A673 (cell line): ENCODE data around the gene TRIP11. TPM values are rescaled to one million over a fixed set of nuclear protein-coding genes. Genes with fewer than 3 reads are reported as not detected.

Experiments used
- BruUV-seq: library from RNA; stranded (reverse); fragments of 400-500 nt; replicated peaks from 2 replicates; lab custom pipeline; 2021; lab: Mats Ljungman, UMichigan
- CTCF ChIA-PET: fragments of 300-600 bp; sonication (Branson Sonifier 250); formaldehyde crosslinking; loops from one replicate; lab custom pipeline; 2022; ENCODE audit warnings: antibody characterized with exemption; lab: Charles Lee
- POLR2A ChIA-PET: fragments of 300-600 bp; sonication (Branson Sonifier 250); formaldehyde crosslinking; loops from one replicate; lab custom pipeline; 2022; ENCODE audit warnings: antibody characterized with exemption; ENCODE audit not compliant: low non-redundant PET; lab: Charles Lee
- DNase-seq: peaks from one replicate; pipeline ENCODE4 v3.0.0-alpha.2; 2015; ENCODE audit warnings: low spot score
- H3K27ac ChIP-seq: fragments of 200-600 bp; sonication (generic); 2 replicates; pipeline ENCODE4 v1.5.1; 2016; ENCODE audit warnings: mixed run types, low read depth, mild to moderate bottlenecking, mixed read lengths, antibody characterized with exemption, low read length; ENCODE audit not compliant: poor library complexity, severe bottlenecking
- H3K27me3 ChIP-seq: fragments of 200-600 bp; sonication (generic); replicated peaks from 2 replicates; pipeline ENCODE4 v1.6.1; 2017; ENCODE audit warnings: mixed run types, low read depth, mild to moderate bottlenecking, mixed read lengths, antibody characterized with exemption, low read length; ENCODE audit not compliant: insufficient read depth, poor library complexity
- H3K36me3 ChIP-seq: fragments of 200-600 bp; sonication (generic); 2 replicates; pipeline ENCODE4 v1.6.1; 2016; ENCODE audit warnings: mixed run types, mild to moderate bottlenecking, mixed read lengths, antibody characterized with exemption, low read length; ENCODE audit not compliant: insufficient read depth, poor library complexity, severe bottlenecking
- H3K4me1 ChIP-seq: fragments of 200-600 bp; sonication (generic); 2 replicates; pipeline ENCODE4 v1.6.1; 2017; ENCODE audit warnings: mixed run types, mild to moderate bottlenecking, mixed read lengths, antibody characterized with exemption, low read length; ENCODE audit not compliant: insufficient read depth, poor library complexity, severe bottlenecking
- H3K4me3 ChIP-seq: fragments of 200-600 bp; sonication (generic); 2 replicates; pipeline ENCODE4 v1.5.1; 2016; ENCODE audit warnings: low read depth, mixed run types, mild to moderate bottlenecking, mixed read lengths, low read length; ENCODE audit not compliant: poor library complexity, severe bottlenecking
- H3K9me3 ChIP-seq: fragments of 200-600 bp; sonication (generic); 2 replicates; pipeline ENCODE4 v1.6.1; 2016; ENCODE audit warnings: mixed run types, low read depth, mild to moderate bottlenecking, mixed read lengths, antibody characterized with exemption, low read length; ENCODE audit not compliant: poor library complexity, severe bottlenecking
- EZH2 ChIP-seq: fragments of 200-600 bp; sonication (generic); IDR thresholded peaks from 2 replicates; pipeline ENCODE4 v1.6.1; 2017; ENCODE audit warnings: borderline replicate concordance, low read depth, mild to moderate bottlenecking, mixed read lengths, antibody characterized with exemption, low read length; ENCODE audit not compliant: poor library complexity, severe bottlenecking
- intact Hi-C: fragments of 100-400 bp; cut with micrococcal nuclease; formaldehyde crosslinking; loops from one replicate; pipeline ENCODE4 v1.10.0; 2022; ENCODE audit not compliant: unreplicated experiment
- total RNA-seq: library from RNA; stranded (reverse); gene quantifications from 2 replicates; pipeline ENCODE4 v1.2.3, GENCODE V29; 2021
- TF ChIP-seq, protein P1 (sequence below): fragments of 300-800, 200-600 bp; sonication (generic); conservative IDR thresholded peaks from 2 replicates; pipeline ENCODE4 v1.5.1; 2017; ENCODE audit warnings: low read depth, mild to moderate bottlenecking, antibody characterized with exemption, low read length, moderate library complexity, mixed read lengths

Gene TRIP11
- total RNA-seq, 1 experiment from 2014 or later, result 46.9 TPM

DNA sequence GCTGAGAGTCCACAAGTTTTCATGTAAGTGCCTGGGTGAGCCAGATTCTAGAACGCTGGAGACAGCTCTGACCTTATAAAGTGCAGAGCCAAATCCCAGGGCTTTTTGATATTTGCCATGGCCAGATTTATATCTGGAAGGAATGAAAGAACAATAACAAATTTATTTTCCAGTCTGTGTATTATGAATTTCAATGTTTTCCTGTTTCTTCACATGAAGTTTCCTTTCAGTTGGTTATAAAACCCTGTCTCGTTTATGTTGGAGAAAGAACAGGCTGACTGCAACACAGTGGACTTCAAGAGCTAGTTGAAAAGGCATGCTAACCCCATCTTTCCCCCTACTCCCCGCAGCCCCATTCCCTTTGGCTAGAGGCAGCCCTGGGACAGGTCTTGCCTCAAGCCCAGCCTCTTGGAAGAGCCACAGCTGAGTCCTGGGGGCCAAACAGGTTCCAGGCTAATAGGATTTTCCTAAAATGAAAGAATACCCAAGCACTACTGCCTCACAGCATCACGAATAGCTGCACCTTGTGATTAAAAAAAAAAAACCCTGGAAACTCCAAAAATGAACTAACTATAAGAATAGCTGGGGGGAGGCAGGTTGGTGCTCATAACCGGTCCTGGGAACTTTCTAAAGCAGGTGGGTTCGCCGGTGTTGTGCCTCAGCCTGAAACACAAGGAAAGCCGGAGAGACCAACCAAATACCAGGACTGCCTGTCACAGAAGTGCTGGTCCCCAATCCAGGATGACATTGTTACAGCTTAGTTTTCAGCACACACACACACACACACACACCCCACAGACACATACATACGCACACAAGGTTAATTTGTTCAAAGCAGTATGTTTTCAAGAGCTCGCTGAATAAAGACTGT, 93.9 kb downstream of the TRIP11 start:
- DNase-seq, result no peak
- no peak overlapping the region for H3K27ac ChIP-seq
- H3K27me3 ChIP-seq, result peaks cover 11% of the 10 kb centered on the region
- H3K9me3 ChIP-seq, result no peaks in the 10 kb centered on the region
- ChIA-PET CTCF (interaction anchor here (0.7 kb wide), 1 partner anchor 51 kb away, joined by 5 read pairs; no protein-coding TSS in a partner anchor), POLR2A (interaction anchor here (0.5 kb wide), 1 partner anchor 9 kb away, joined by 3 read pairs; no protein-coding TSS in a partner anchor)
- H3K36me3 ChIP-seq, result no peaks in the 10 kb centered on the region
- peak overlapping the region; percentile 59 for H3K4me3 ChIP-seq
- peaks cover 13% of the 10 kb centered on the region for H3K4me1 ChIP-seq
- intact Hi-C loops, result no loop called here
- no TSS peak for BruUV-seq
- TF ChIP-seq, protein P1, sequence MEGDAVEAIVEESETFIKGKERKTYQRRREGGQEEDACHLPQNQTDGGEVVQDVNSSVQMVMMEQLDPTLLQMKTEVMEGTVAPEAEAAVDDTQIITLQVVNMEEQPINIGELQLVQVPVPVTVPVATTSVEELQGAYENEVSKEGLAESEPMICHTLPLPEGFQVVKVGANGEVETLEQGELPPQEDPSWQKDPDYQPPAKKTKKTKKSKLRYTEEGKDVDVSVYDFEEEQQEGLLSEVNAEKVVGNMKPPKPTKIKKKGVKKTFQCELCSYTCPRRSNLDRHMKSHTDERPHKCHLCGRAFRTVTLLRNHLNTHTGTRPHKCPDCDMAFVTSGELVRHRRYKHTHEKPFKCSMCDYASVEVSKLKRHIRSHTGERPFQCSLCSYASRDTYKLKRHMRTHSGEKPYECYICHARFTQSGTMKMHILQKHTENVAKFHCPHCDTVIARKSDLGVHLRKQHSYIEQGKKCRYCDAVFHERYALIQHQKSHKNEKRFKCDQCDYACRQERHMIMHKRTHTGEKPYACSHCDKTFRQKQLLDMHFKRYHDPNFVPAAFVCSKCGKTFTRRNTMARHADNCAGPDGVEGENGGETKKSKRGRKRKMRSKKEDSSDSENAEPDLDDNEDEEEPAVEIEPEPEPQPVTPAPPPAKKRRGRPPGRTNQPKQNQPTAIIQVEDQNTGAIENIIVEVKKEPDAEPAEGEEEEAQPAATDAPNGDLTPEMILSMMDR, result no peak
- no peak for TF ChIP-seq EZH2

DNA sequence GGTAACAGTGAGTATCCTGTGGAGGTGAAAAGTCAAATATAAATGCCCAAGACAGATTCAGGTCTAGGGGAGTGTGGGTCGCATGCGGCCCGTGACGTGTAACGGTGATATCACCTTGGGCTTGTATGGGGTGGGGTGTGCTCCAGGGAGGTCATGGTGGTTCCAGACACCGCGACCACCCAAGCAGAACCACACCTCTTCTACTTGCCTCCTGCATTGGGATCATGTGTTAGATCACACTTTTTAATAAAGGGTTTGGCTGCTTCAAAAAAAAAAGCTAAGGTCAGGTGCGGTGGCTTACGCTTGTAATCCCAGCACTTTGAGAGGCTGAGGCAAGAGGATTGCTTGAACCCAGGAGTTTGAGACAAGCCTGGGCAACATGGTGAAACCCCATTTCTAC, 96.9 kb downstream of the TRIP11 start:
- no peak for DNase-seq
- intact Hi-C loops, result no loop called here
- ChIA-PET POLR2A (no interaction called here), CTCF (no interaction called here)
- Histone ChIP-seq H3K4me3 (no peak overlapping the region), H3K36me3 (no peaks in the 10 kb centered on the region), H3K27ac (no peak overlapping the region), H3K4me1 (peaks cover 13% of the 10 kb centered on the region), H3K9me3 (no peaks in the 10 kb centered on the region), H3K27me3 (peaks cover 11% of the 10 kb centered on the region)
- no TSS peak for BruUV-seq
- TF ChIP-seq EZH2, result no peak
- TF ChIP-seq, protein P1, result no peak

GRCh38 chr14:91942128-91942527, 97.7 kb downstream of the TRIP11 start:
- H3K27me3 ChIP-seq, result peaks cover 10% of the 10 kb centered on the region
- no TSS peak for BruUV-seq
- H3K36me3 ChIP-seq, result no peaks in the 10 kb centered on the region
- CTCF ChIA-PET, result no interaction called here
- peaks cover 11% of the 10 kb centered on the region for H3K4me1 ChIP-seq
- no peak for DNase-seq
- POLR2A ChIA-PET, result no interaction called here
- no peak overlapping the region for H3K27ac ChIP-seq
- no peak for TF ChIP-seq EZH2
- TF ChIP-seq, protein P1, result no peak
- intact Hi-C loops, result no loop called here
- H3K9me3 ChIP-seq, result no peaks in the 10 kb centered on the region
- H3K4me3 ChIP-seq, result no peak overlapping the region
